ENCODE measurements around the gene C1QTNF12. TPM values are rescaled to one million over a fixed set of nuclear protein-coding genes. Genes with fewer than 3 reads are reported as not detected.

C1QTNF12 gene
- total RNA-seq, 1 donor from 2014 or later = 3.5 TPM

GRCh38 chr1:1239614-1240347 is 6.7 kb downstream of the C1QTNF12 start:
- H3K27ac Mint-ChIP-seq = no peak overlapping the region
- peaks cover 4% of the 10 kb centered on the region for H3K36me3 Mint-ChIP-seq (ENCODE audit: low read depth)
- H3K4me3 Mint-ChIP-seq (ENCODE audit: low read depth) = no peak overlapping the region
- intact Hi-C loops (cut with micrococcal nuclease) = no loop called here
- H3K27me3 Mint-ChIP-seq (ENCODE audit: low read depth) = no peaks in the 10 kb centered on the region
- no peaks in the 10 kb centered on the region for H3K9me3 Mint-ChIP-seq
- no peak for DNase-seq (ENCODE audit: low spot score)
- no peaks in the 10 kb centered on the region for H3K4me1 Mint-ChIP-seq (ENCODE audit: low read depth)

- no peak for DNase-seq (ENCODE audit: low spot score)
- Mint-ChIP-seq H3K36me3 (ENCODE audit: low read depth) (peaks cover 10% of the 10 kb centered on the region), H3K4me3 (ENCODE audit: low read depth) (no peak overlapping the region), H3K27ac (no peak overlapping the region), H3K4me1 (ENCODE audit: low read depth) (peaks cover under 1% of the 10 kb centered on the region), H3K9me3 (no peaks in the 10 kb centered on the region), H3K27me3 (ENCODE audit: low read depth) (no peaks in the 10 kb centered on the region)
- intact Hi-C loops (cut with micrococcal nuclease) = no loop called here
These were observed 7.3 kb downstream of the C1QTNF12 start for GRCh38 chr1:1239227-1239613.

- intact Hi-C loops (cut with micrococcal nuclease) = no loop called here
- no peak overlapping the region for H3K4me3 Mint-ChIP-seq (ENCODE audit: low read depth)
- H3K4me1 Mint-ChIP-seq (ENCODE audit: low read depth) = peaks cover 6% of the 10 kb centered on the region
- no peaks in the 10 kb centered on the region for H3K27me3 Mint-ChIP-seq (ENCODE audit: low read depth)
- no peaks in the 10 kb centered on the region for H3K9me3 Mint-ChIP-seq
- H3K27ac Mint-ChIP-seq = no peak overlapping the region
- no peak for DNase-seq (ENCODE audit: low spot score)
- peaks cover 15% of the 10 kb centered on the region for H3K36me3 Mint-ChIP-seq (ENCODE audit: low read depth)
These were observed 7.8 kb downstream of the C1QTNF12 start for GRCh38 chr1:1238702-1239178.

- DNase-seq (ENCODE audit: low spot score) = no peak
These were observed 8.4 kb downstream of the C1QTNF12 start for GRCh38 chr1:1237874-1238701.

GRCh38 chr1:1236945-1237873 is 9.3 kb downstream of the C1QTNF12 start:
- intact Hi-C loops (cut with micrococcal nuclease) = no loop called here
- no peak overlapping the region for H3K27ac Mint-ChIP-seq
- H3K4me3 Mint-ChIP-seq (ENCODE audit: low read depth) = no peak overlapping the region
- H3K36me3 Mint-ChIP-seq (ENCODE audit: low read depth) = peaks cover 19% of the 10 kb centered on the region
- H3K27me3 Mint-ChIP-seq (ENCODE audit: low read depth) = no peaks in the 10 kb centered on the region
- H3K9me3 Mint-ChIP-seq = no peaks in the 10 kb centered on the region
- peaks cover 9% of the 10 kb centered on the region for H3K4me1 Mint-ChIP-seq (ENCODE audit: low read depth)
- DNase-seq (ENCODE audit: low spot score) = no peak

More at GRCh38 chr1:1237874-1238701, 8.4 kb downstream of the C1QTNF12 start:
- H3K27me3 Mint-ChIP-seq (ENCODE audit: low read depth) = no peaks in the 10 kb centered on the region
- no peak overlapping the region for H3K27ac Mint-ChIP-seq
- H3K36me3 Mint-ChIP-seq (ENCODE audit: low read depth) = peaks cover 19% of the 10 kb centered on the region
- H3K4me3 Mint-ChIP-seq (ENCODE audit: low read depth) = no peak overlapping the region
- no peaks in the 10 kb centered on the region for H3K9me3 Mint-ChIP-seq
- H3K4me1 Mint-ChIP-seq (ENCODE audit: low read depth) = peaks cover 9% of the 10 kb centered on the region
- intact Hi-C loops (cut with micrococcal nuclease) = no loop called here

- no peak for DNase-seq (ENCODE audit: low spot score)
- Mint-ChIP-seq H3K4me1 (ENCODE audit: low read depth) (peaks cover 9% of the 10 kb centered on the region), H3K27ac (no peak overlapping the region), H3K9me3 (no peaks in the 10 kb centered on the region), H3K36me3 (ENCODE audit: low read depth) (peaks cover 19% of the 10 kb centered on the region), H3K27me3 (ENCODE audit: low read depth) (no peaks in the 10 kb centered on the region), H3K4me3 (ENCODE audit: low read depth) (no peak overlapping the region)
- intact Hi-C loops (cut with micrococcal nuclease) = no loop called here
These were observed 10.3 kb downstream of the C1QTNF12 start for GRCh38 chr1:1236176-1236763.

GRCh38 chr1:1235016-1235744 is 11.3 kb downstream of the C1QTNF12 start:
- H3K4me3 Mint-ChIP-seq (ENCODE audit: low read depth) = no peak overlapping the region
- intact Hi-C loops (cut with micrococcal nuclease) = no loop called here

GRCh38 chr1:1234180-1234808 is 12.2 kb downstream of the C1QTNF12 start:
- H3K4me3 Mint-ChIP-seq (ENCODE audit: low read depth) = peak overlapping the region; percentile 78
- H3K4me1 Mint-ChIP-seq (ENCODE audit: low read depth) = peaks cover 23% of the 10 kb centered on the region
- peaks cover 37% of the 10 kb centered on the region for H3K36me3 Mint-ChIP-seq (ENCODE audit: low read depth)
- no peaks in the 10 kb centered on the region for H3K27me3 Mint-ChIP-seq (ENCODE audit: low read depth)
- H3K9me3 Mint-ChIP-seq = no peaks in the 10 kb centered on the region
- intact Hi-C loops (cut with micrococcal nuclease) = loop anchor here (5.0 kb wide), 1 partner anchor 38 kb away; the partner anchor contains the start of gene UBE2J2
- H3K27ac Mint-ChIP-seq = peak overlapping the region; percentile 49
- DNase-seq (ENCODE audit: low spot score) = no peak

More at GRCh38 chr1:1235016-1235744, 11.3 kb downstream of the C1QTNF12 start:
- DNase-seq (ENCODE audit: low spot score) = no peak
- Mint-ChIP-seq H3K9me3 (no peaks in the 10 kb centered on the region), H3K27me3 (ENCODE audit: low read depth) (no peaks in the 10 kb centered on the region), H3K4me1 (ENCODE audit: low read depth) (peaks cover 14% of the 10 kb centered on the region), H3K27ac (no peak overlapping the region), H3K36me3 (ENCODE audit: low read depth) (peaks cover 28% of the 10 kb centered on the region)

- peaks cover 23% of the 10 kb centered on the region for H3K4me1 Mint-ChIP-seq (ENCODE audit: low read depth)
- peaks cover 44% of the 10 kb centered on the region for H3K36me3 Mint-ChIP-seq (ENCODE audit: low read depth)
- DNase-seq (ENCODE audit: low spot score) = no peak
- H3K27me3 Mint-ChIP-seq (ENCODE audit: low read depth) = no peaks in the 10 kb centered on the region
- H3K9me3 Mint-ChIP-seq = no peaks in the 10 kb centered on the region
- H3K27ac Mint-ChIP-seq = peak overlapping the region; percentile 79
- intact Hi-C loops (cut with micrococcal nuclease) = loop anchor here (5.0 kb wide), 1 partner anchor 39 kb away; the partner anchor contains the start of gene UBE2J2
- peak overlapping the region; percentile 78 for H3K4me3 Mint-ChIP-seq (ENCODE audit: low read depth)
These were observed 13.0 kb downstream of the C1QTNF12 start for GRCh38 chr1:1233567-1233892.

- Mint-ChIP-seq H3K36me3 (ENCODE audit: low read depth) (peaks cover 46% of the 10 kb centered on the region), H3K27ac (peak overlapping the region; percentile 79), H3K9me3 (no peaks in the 10 kb centered on the region), H3K4me3 (ENCODE audit: low read depth) (peak overlapping the region; percentile 78), H3K27me3 (ENCODE audit: low read depth) (no peaks in the 10 kb centered on the region), H3K4me1 (ENCODE audit: low read depth) (peaks cover 23% of the 10 kb centered on the region)
- no peak for DNase-seq (ENCODE audit: low spot score)
- intact Hi-C loops (cut with micrococcal nuclease) = loop anchor here (5.0 kb wide), 1 partner anchor 39 kb away; the partner anchor contains the start of gene UBE2J2
These were observed 13.5 kb downstream of the C1QTNF12 start for GRCh38 chr1:1232796-1233566.

All from activated T-helper 2 cell treated with anti-CD3 and anti-CD28 coated beads, Interferon-gamma antibody, Interleukin-2, Interleukin-4, amounts not matched to agents 10 μg/mL and 5 μg/mL and 100 μg/mL, durations not matched to agents 14 hours and 24 hours and 36 hours (primary cell).